ENCODE results near the gene IGFL4.

IGFL4 gene

DNA sequence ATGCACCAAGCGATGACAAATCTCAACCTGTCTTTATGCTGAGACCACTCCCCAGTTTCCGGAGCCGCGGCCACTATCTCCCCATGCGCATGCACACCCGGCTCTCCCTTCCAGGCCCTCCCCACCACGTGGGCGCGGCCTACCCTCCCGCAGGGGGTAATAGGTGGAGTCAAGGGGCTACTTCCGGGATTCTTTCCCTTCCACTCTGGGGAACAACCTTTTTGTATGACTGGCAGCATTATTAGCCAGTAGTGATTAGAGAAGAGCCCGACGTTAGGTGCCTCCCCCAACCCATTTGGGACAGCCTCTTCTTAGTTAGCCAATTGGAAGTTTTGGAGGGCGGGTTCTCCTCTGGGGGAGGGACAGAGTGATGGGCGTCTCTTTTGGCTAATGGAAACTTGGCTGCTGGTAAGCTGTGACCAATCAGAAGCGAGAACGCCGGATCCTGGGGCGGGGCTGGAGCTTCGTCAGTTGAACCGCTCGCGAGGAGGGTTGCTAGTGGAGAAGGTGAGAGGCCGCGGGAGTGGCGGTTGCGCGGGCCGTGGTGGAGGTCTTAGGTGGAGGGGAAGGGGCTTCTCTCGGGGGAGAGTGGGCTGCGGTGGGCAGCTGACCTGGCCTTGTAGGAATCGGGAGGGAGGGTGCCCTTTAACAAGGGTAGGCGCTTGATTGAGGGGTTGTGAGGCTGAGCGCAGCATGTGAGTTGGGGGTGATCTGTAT, 45.6 kb downstream of the IGFL4 start, which contains the start of gene CCDC61:
CCDC61 (plus strand) TSS at position 470 of the 717 bp plus-strand sequence. CDS start 7,552 bp downstream, outside the sequence.
- DNase-seq (ENCODE audit: low read depth in 2 of 2) = peak; percentile 91 to 92

DNA sequence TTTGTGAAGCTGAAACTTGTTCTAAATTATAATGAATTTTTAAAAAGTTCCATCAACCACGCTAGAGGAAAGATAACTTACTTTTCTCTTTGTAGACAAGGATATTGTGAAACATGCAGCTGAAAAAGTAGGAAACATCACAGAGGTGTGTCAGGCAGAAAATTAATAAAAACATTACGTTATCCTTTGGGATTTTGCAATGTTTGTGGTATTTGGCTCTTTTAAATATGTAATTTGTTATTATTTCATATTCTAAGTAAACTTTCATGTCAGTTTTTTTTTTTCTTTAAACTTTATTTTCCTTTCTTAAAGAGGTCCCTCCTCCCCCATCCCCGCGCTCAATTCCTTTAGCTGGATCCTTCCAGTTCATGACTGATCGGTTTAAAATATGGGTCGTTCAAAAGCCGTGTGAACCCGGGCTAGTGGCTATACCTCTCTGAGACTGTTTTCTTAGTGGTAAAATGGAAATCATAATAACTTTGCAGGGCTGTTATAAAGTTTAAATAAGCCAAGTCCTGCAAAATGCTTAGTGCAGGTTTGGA, 46.3 kb downstream of the IGFL4 start:
- DNase-seq (ENCODE audit: low read depth in 2 of 2) = no peak

DNA sequence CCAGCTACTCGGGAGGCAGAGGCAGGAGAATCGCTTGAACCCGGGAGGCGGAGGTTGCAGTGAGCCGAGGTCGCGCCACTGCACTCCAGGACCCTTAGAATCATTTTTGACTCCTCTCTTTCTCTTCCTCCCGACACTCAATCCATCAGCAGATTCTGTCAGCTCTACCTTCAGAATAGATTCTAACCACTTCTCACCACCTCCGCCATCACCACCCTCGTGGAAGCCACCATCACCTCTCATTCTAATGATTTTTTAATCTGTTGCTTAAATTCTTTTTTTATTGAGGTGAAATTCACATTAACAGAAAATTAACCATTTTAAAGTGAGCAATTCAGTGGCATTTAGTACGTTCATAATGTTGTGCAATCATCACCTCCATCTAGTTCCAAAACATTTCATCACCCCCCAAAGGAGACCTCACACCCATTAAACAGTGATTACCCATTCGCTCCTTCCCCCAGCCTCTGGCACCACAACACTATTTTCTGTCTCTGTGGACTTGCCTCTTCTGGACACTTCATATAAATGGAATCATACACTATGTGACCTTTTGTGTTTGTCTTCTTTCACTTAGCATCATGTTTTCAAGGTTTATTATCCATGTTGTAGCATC, 50.6 kb downstream of the IGFL4 start:
- DNase-seq (ENCODE audit: low read depth in 2 of 2) = no peak
